Measurements from ENCODE around the gene ABCB10.

DNA sequence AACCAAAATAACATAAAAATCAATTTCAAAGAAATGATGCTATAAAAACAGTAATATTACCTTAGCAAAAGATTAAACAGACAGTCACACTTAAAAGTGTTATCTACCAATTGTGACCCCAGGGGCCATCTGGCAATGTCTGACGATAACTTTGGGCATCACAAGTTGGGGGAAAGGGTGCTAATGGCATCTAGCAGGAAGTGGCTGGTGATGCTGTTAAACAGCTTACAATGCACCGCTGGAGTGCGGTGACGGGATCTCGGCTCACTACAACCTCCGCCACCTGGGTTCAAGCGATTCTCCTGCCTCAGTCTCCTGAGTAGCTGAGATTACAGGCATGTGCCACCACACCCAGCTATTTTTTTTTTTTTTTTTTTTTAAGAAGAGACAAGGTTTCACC, 78.0 kb downstream of the ABCB10 start:
- TF ChIP-seq EZH2 (IDR thresholded peaks at IDR 0.05; ENCODE audit: low read depth, unreplicated experiment) (no peak), CTCF (conservative IDR thresholded peaks at IDR 0.05; ENCODE audit: low read depth in 2 of 2) (no peak), EZH2phosphoT487 (IDR thresholded peaks at IDR 0.05; ENCODE audit: unreplicated experiment) (no peak)

Measured in GM23338 (cell line).